Ramos (cell line): ENCODE measurements around the gene PSAP.

ENCODE experiments used
- in situ Hi-C: fragments of 300-500 bp; cut with MboI; formaldehyde crosslinking; loops from one replicate; pipeline ENCODE4 v1.14.3; 2022; ENCODE audit warnings: low sequenced_read_pairs; ENCODE audit not compliant: unreplicated experiment

Gene PSAP

DNA sequence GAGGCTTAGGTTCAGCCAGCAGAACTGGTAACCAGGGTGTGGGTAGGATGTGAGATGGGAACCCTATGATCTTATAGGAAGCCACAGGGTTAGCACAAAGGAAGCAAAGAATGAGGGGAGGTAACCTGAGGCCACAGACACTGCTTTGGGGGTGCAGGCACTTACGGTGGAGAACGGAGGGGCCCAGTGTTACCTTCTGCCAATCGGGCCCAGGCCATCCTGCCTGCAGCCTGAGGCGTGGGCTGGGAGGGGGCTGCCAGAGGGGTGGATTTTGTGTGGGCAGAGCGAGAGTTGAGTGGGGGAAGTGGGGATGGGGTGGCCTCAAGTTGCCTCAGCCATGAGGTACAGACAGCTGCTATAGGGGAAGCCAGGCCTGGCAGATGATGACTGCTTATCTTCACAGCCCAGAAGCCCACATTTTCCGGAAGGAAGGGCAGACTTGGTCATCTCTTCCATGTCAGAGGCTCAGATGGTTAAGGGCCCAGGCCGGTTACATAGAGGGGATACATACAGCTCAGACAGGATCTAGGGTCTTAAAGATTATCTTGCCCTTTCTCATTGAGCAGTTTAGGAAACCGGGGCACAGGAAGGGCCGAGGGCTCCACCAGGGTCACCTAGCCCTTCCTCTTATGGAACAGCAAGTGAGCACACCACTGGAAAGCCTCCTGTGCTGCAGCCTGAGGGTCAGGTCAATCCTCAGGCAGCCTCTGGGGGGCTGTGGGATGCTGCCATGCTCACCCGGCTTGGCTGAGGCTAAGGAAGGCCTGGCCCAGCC is 53.3 kb downstream of the PSAP start:
- in situ Hi-C loops = no loop called here

GRCh38 chr10:71796749-71797405 is 54.2 kb downstream of the PSAP start:
- in situ Hi-C loops = no loop called here

- in situ Hi-C loops = no loop called here
Measured at GRCh38 chr10:71795248-71795647, 55.8 kb downstream of the PSAP start.

DNA sequence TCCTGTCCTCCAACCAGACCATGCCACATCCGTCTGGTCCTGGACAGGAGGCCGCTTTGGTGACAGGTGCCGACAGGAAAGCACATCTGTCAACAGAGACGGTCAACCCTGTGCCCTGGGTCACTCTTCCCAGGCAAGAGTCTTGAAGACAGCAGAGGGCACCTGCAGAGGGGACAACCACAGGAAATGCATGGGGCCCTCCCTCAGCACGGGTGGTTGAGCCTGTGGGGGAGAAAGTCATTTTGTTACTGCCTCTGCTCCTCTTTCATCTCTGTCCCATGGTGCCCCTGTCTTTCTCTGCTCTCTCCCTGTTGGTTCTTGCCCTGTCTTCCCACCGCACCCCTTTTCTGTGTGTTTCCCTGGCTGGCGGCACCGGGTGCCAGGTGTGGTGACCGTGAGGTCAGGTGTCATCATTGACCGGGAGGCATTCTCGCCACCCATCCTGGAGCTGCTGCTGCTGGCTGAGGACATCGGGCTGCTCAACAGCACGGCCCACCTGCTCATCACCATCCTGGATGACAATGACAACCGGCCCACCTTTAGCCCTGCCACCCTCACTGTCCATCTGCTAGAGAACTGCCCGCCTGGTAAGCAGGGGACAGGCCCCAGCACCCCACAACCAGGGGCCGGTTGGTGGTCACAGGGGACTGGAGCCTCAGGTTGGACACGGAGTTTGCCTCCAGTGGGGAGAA is 60.2 kb downstream of the PSAP start:
- in situ Hi-C loops = no loop called here

GRCh38 chr10:71789871-71790270 is 61.2 kb downstream of the PSAP start:
- in situ Hi-C loops = no loop called here

- in situ Hi-C loops = no loop called here
Measured at GRCh38 chr10:71788954-71789353, 62.1 kb downstream of the PSAP start.

- in situ Hi-C loops = no loop called here
Measured at GRCh38 chr10:71784679-71785272, 66.3 kb downstream of the PSAP start.

GRCh38 chr10:71783917-71784678 is 67.0 kb downstream of the PSAP start:
- in situ Hi-C loops = no loop called here

DNA sequence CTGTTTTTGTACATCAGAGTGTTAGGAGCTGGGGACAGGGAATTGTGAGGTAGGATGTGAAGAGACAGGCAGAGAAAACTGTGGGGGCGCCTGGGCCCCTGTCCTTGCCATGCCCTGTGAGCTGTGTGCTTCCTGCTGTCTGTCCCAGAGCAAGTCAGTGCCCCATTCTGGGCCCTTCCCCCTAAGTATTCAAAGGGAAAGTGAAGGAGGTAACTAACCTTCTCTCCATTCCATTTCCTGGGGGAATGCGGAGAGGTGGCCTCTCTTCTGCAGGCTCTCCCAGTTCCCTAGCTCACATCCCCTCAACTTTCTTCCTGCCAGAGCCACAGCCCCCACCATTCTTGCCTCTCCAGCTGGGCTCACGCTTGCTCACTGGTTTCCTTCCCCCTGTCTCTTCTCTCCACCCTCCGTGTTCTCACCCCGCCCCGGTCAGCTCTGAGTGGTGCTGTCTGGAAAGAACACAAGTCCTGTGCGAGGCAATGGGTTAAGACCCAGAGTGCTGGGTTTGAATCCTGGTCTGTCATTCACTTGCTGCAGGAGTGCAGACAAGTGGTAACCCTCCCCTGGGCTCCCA is 68.0 kb downstream of the PSAP start:
- in situ Hi-C loops = no loop called here

- in situ Hi-C loops = no loop called here
Measured at GRCh38 chr10:71782221-71782916, 68.7 kb downstream of the PSAP start.

- in situ Hi-C loops = no loop called here
Measured at GRCh38 chr10:71780719-71781118, 70.3 kb downstream of the PSAP start.

DNA sequence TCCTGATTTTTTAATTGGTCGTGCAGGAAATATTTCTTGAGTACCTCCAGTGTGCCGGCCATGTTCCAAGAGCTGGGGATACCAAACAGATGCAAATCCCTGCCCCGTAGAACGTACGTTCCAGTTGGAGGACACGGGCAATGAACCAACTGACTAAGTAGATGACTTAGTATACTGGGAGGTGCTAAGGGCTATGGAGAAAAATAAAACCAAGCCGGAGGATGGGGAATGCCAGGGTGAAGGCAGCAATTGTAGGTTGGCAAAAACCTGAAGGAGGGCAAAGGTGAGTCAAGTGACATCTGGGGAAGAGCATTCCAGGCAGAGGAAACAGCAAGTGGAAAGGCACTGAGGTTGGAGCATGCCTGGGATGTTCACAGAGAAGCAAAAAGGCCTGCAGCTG is 70.9 kb downstream of the PSAP start:
- in situ Hi-C loops = no loop called here

DNA sequence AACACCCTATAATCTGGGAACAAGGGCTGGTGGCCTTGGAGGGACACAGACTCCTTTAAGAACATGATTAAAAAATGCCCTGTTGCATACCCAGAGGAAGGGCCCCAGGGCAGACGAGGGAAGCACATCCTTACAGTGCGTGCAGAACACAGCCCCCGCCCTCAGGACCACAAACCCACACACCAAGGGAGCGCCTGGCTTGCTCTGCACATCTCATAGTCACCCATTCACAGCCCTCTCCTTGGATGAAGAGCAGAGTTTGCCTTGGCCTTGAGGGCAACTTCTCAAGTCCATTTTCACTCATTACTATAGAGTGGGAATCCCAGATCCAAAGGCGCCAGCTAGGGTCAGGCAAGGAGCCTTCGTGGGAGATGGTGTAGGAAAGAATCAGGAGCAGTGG is 71.4 kb downstream of the PSAP start:
- in situ Hi-C loops = no loop called here

GRCh38 chr10:71778071-71778825 is 72.8 kb downstream of the PSAP start:
- in situ Hi-C loops = no loop called here

- in situ Hi-C loops = no loop called here
Measured at GRCh38 chr10:71777213-71777985, 73.7 kb downstream of the PSAP start.

GRCh38 chr10:71776481-71776925 is 74.5 kb downstream of the PSAP start:
- in situ Hi-C loops = no loop called here

DNA sequence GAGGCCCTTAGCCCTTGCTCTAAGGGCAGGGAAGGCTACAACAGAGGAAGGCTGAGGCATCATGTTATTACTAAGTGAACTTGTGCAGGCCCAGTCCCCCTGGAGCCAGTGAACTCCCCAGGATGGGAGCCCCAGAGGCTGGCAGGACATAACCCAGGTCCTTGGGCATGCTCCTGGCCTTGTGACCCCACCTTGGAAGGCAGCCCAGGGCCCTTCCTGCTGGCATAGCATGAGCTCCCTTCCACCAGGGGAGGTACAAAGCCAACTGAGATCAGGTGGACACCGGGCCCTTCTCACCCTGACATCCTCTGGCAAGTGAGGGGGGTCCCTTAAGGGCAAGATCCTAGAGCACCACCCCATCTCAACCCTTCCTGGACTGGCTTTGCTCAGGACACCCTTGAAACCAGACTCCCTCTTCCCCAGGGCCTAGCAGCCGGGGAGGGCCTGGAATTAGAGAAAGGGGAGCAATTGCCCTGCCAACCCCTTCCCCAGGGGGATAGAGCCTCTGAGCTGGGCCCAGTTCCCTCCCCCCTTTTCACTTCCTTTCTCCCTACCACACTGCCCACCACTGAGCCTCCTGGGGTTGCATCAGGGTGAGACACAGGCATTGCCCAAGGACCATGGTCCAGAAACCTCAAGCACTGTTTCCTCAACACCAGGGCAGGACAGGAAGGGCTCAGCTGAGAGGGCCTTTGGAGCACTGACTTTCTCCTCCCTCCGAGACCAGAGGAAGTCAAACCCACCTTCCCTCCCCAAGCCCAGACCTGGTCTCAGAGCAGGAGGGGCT is 75.9 kb downstream of the PSAP start:
- in situ Hi-C loops = no loop called here
